ENCODE data around the gene FAM120A.
"Not testable (repeated sequence)": the region's sequence is repeated elsewhere in the genome, so short reads cannot be mapped to it uniquely, and the experiment has no call there.

FAM120A gene

GRCh38 chr9:93512170-93512812 is 60.8 kb downstream of the FAM120A start:
- DNase-seq, result not testable (repeated sequence)

- no peak for DNase-seq
These were observed 62.1 kb downstream of the FAM120A start for GRCh38 chr9:93513606-93514005.

GRCh38 chr9:93517331-93517730 is 65.8 kb downstream of the FAM120A start:
- DNase-seq, result no peak

- DNase-seq, result no peak
These were observed 69.0 kb downstream of the FAM120A start for GRCh38 chr9:93520523-93520922.

- DNase-seq, result no peak
These were observed 71.3 kb downstream of the FAM120A start for GRCh38 chr9:93522736-93523135.

- DNase-seq, result no peak
These were observed 72.1 kb downstream of the FAM120A start for GRCh38 chr9:93523518-93524144.

GRCh38 chr9:93525476-93525875 is 74.0 kb downstream of the FAM120A start:
- DNase-seq, result no peak

- no peak for DNase-seq
These were observed 79.9 kb downstream of the FAM120A start for GRCh38 chr9:93531374-93531773.

- DNase-seq, result no peak
These were observed 80.7 kb downstream of the FAM120A start for GRCh38 chr9:93532141-93532540.

GRCh38 chr9:93533863-93534262 is 82.4 kb downstream of the FAM120A start:
- no peak for DNase-seq

- no peak for DNase-seq
These were observed 84.7 kb downstream of the FAM120A start for GRCh38 chr9:93536167-93536566.

- DNase-seq, result no peak
These were observed 85.4 kb downstream of the FAM120A start for GRCh38 chr9:93536874-93537273.

GRCh38 chr9:93540305-93540704 is 88.8 kb downstream of the FAM120A start:
- no peak for DNase-seq

GRCh38 chr9:93541005-93541404 is 89.5 kb downstream of the FAM120A start:
- no peak for DNase-seq

GRCh38 chr9:93541581-93542349 is 90.3 kb downstream of the FAM120A start:
- no peak for DNase-seq

GRCh38 chr9:93543117-93543516 is 91.6 kb downstream of the FAM120A start:
- DNase-seq, result no peak

- DNase-seq, result no peak
These were observed 94.9 kb downstream of the FAM120A start for GRCh38 chr9:93546356-93546755.

GRCh38 chr9:93549611-93550010 is 98.1 kb downstream of the FAM120A start:
- DNase-seq, result no peak

GRCh38 chr9:93552923-93553322 is 101.4 kb downstream of the FAM120A start:
- no peak for DNase-seq

GRCh38 chr9:93555370-93555769 is 103.9 kb downstream of the FAM120A start:
- DNase-seq, result no peak

- DNase-seq, result no peak
These were observed 106.1 kb downstream of the FAM120A start for GRCh38 chr9:93557366-93558137.

GRCh38 chr9:93558503-93558902 is 107.0 kb downstream of the FAM120A start:
- no peak for DNase-seq

- DNase-seq, result no peak
These were observed 109.5 kb downstream of the FAM120A start for GRCh38 chr9:93560991-93561390.

Measured in stimulated activated naive CD4-positive, alpha-beta T cell treated with Interleukin-2 at 50 U/mL for 16 hours (primary cell).